Measurements from ENCODE around the gene SP110. TPM values are rescaled to one million over a fixed set of nuclear protein-coding genes. Genes with fewer than 3 reads are reported as not detected.

The SP110 gene
- total and polyA plus RNA-seq, 2 of the 8 experiments (the other 6 are each of a cell fraction or from before 2014, with no cell fraction given) = 3.1 to 7.1 TPM

GRCh38 chr2:230224458-230224857, 4.7 kb upstream of the SP110 start (continued):
- TF ChIP-seq CHD7 (IDR thresholded peaks at IDR 0.05; ENCODE audit: insufficient replicate concordance, low read length) = no peak
- no peak for TF ChIP-seq EGR1 (IDR thresholded peaks at IDR 0.05; ENCODE audit: borderline replicate concordance, low read depth, low read length)
- TF ChIP-seq POLR2AphosphoS5 (IDR thresholded peaks at IDR 0.05; ENCODE audit: low read depth, low read length) = no peak
- no peak for TF ChIP-seq ATF3 (IDR thresholded peaks at IDR 0.05; ENCODE audit: insufficient read depth, low read depth, low read length)
- TF ChIP-seq BCL11A (IDR thresholded peaks at IDR 0.05; ENCODE audit: low read depth in 2 of 2, low read length in 2 of 2) = no peak
- no peak for TF ChIP-seq TAF7 (optimal IDR thresholded peaks at IDR 0.05; ENCODE audit: borderline replicate concordance, low read depth, low read length)
- TF ChIP-seq NRF1 (IDR thresholded peaks at IDR 0.05; ENCODE audit: low read depth, low read length) = no peak
